GM12878 (cell line): ENCODE data around the gene NIPAL1. TPM values are rescaled to one million over a fixed set of nuclear protein-coding genes. Genes with fewer than 3 reads are reported as not detected.

ENCODE experiments used
- ATAC-seq: fragments of 200-7000 bp; cut with Tn5 transposase; 3 replicates; pipeline ENCODE4 v1.9.1; 2020; ENCODE audit warnings: mild to moderate bottlenecking, moderate library complexity
- BruUV-seq: library from RNA; stranded (reverse); fragments of 400-500 nt; replicated peaks from 2 replicates; lab custom pipeline; 2021; lab: Mats Ljungman, UMichigan
- CTCF ChIA-PET: fragments of 300-600 bp; sonication (Branson Sonifier 250); formaldehyde crosslinking; extraction: SDS; loops from one replicate; lab custom pipeline; 2021; ENCODE audit warnings: inconsistent platforms; lab: Yijun Ruan, JAX
- POLR2A ChIA-PET: fragments of 350-600 bp; formaldehyde crosslinking; extraction: SDS; loops from one replicate; lab custom pipeline; 2021; ENCODE audit warnings: inconsistent platforms; lab: Charles Lee
- RAD21 ChIA-PET: fragments of 300-600 bp; sonication (Branson Sonifier 250); formaldehyde crosslinking; loops from one replicate; lab custom pipeline; 2023; ENCODE audit warnings: antibody characterized with exemption; ENCODE audit not compliant: unreplicated experiment; lab: Charles Lee
- SMC1A ChIA-PET: fragments of 300-600 bp; sonication (Branson Sonifier 250); formaldehyde crosslinking; loops from one replicate; lab custom pipeline; 2023; ENCODE audit not compliant: unreplicated experiment, uncharacterized antibody; lab: Charles Lee
- DNase-seq: peaks from one replicate; pipeline ENCODE4 v3.0.0-alpha.2; 2011; ENCODE audit warnings: low read depth, low spot score
- FAIRE-seq: peaks from 3 replicates; lab custom pipeline; 2011; peaks lifted over from hg19 to GRCh38; lab: Jason Lieb, UNC
- H2AFZ ChIP-seq: 2 replicates; pipeline ENCODE4 v1.6.0; 2011; ENCODE audit warnings: low read depth, low read length, control low read depth; ENCODE audit not compliant: control insufficient read depth
- H3K27ac ChIP-seq: 2 replicates; pipeline ENCODE4 v1.5.1; 2011; ENCODE audit warnings: control low read depth; ENCODE audit not compliant: control insufficient read depth, insufficient read depth
- H3K27me3 ChIP-seq, 2 experiments: replicated peaks in 1 of 2; 2 replicates each; pipeline versions ENCODE4 v1.6.0 to v1.6.1; 2011; ENCODE audit warnings: low read length in 1 of 2; ENCODE audit not compliant: control insufficient read depth in 2 of 2, insufficient read depth in 2 of 2
- H3K36me3 ChIP-seq, 2 experiments: 2 replicates each; pipeline ENCODE4 v1.5.1; 2011; ENCODE audit warnings: low read length in 1 of 2; ENCODE audit not compliant: control insufficient read depth in 2 of 2, insufficient read depth in 2 of 2
- H3K4me1 ChIP-seq: 2 replicates; pipeline ENCODE4 v1.6.1; 2011; ENCODE audit warnings: mild to moderate bottlenecking, low read length, moderate library complexity, mixed read lengths; ENCODE audit not compliant: control insufficient read depth, insufficient read depth
- H3K4me2 ChIP-seq: 2 replicates; pipeline ENCODE4 v1.6.0; 2011; ENCODE audit warnings: control low read depth; ENCODE audit not compliant: control insufficient read depth, insufficient read depth
- H3K4me3 ChIP-seq: fragments of 200-600 bp; sonication (generic); 2 replicates; pipeline ENCODE4 v1.5.1; 2016
- H3K79me2 ChIP-seq: 2 replicates; pipeline ENCODE4 v1.6.0; 2011; ENCODE audit warnings: low read length; ENCODE audit not compliant: control insufficient read depth, insufficient read depth
- H3K9ac ChIP-seq: 2 replicates; pipeline ENCODE4 v1.8.0; 2011; ENCODE audit warnings: low read length, control low read depth, mixed read lengths; ENCODE audit not compliant: control insufficient read depth, insufficient read depth
- H3K9me3 ChIP-seq: replicated peaks from 3 replicates; pipeline ENCODE4 v1.5.1; 2011; ENCODE audit warnings: mild to moderate bottlenecking, low read length; ENCODE audit not compliant: control insufficient read depth, insufficient read depth
- H4K20me1 ChIP-seq: 2 replicates; pipeline ENCODE4 v1.6.0; 2011; ENCODE audit not compliant: control insufficient read depth, insufficient read depth
- CHD4 ChIP-seq: fragments of 200-600 bp; sonication (generic); IDR thresholded peaks from 2 replicates; pipeline ENCODE4 v1.6.1; 2016; ENCODE audit warnings: mild to moderate bottlenecking
- IRF4 ChIP-seq: IDR thresholded peaks from 2 replicates; pipeline ENCODE4 v1.6.1; 2011; ENCODE audit warnings: low read depth, low read length
- LARP7 ChIP-seq: fragments of 450-650 bp; IDR thresholded peaks from 2 replicates; pipeline ENCODE4 v1.6.1; 2017; ENCODE audit warnings: mild to moderate bottlenecking
- MEF2B ChIP-seq: fragments of 450-650 bp; IDR thresholded peaks from 2 replicates; pipeline ENCODE4 v1.6.1; 2018; ENCODE audit warnings: mild to moderate bottlenecking, moderate library complexity; ENCODE audit not compliant: partially characterized antibody, poor library complexity, severe bottlenecking
- NBN ChIP-seq: fragments of 450-650 bp; IDR thresholded peaks from 2 replicates; pipeline ENCODE4 v1.6.1; 2016
- NR2C1 ChIP-seq: fragments of 450-650 bp; IDR thresholded peaks from 2 replicates; pipeline ENCODE4 v1.6.1; 2017; ENCODE audit warnings: antibody characterized with exemption, mild to moderate bottlenecking, moderate library complexity
- NR2C2 ChIP-seq: IDR thresholded peaks from 2 replicates; pipeline ENCODE4 v1.6.1; 2011; ENCODE audit warnings: borderline replicate concordance, low read depth; ENCODE audit not compliant: control insufficient read depth, insufficient read length
- RAD21 ChIP-seq: IDR thresholded peaks from 2 replicates; pipeline ENCODE4 v1.6.1; 2011; ENCODE audit warnings: mild to moderate bottlenecking, low read depth, low read length, moderate library complexity; ENCODE audit not compliant: insufficient read depth
- SRF ChIP-seq, 2 experiments: IDR thresholded peaks; 2 replicates each; pipeline ENCODE4 v1.6.1; 2011; ENCODE audit warnings: low read depth in 2 of 2, low read length in 2 of 2, mild to moderate bottlenecking in 1 of 2, moderate library complexity in 1 of 2
- STAT3 ChIP-seq: IDR thresholded peaks from 2 replicates; pipeline ENCODE4 v1.6.1; 2011; ENCODE audit warnings: low read depth, low read length, improper control_type of control experiment
- TCF3 ChIP-seq: IDR thresholded peaks from 2 replicates; pipeline ENCODE4 v1.6.1; 2012; ENCODE audit warnings: low read depth, mild to moderate bottlenecking, low read length, borderline replicate concordance; ENCODE audit not compliant: insufficient read depth
- ZNF384 ChIP-seq: IDR thresholded peaks from 2 replicates; pipeline ENCODE4 v1.6.1; 2012; ENCODE audit warnings: low read depth, mild to moderate bottlenecking, low read length, improper control_type of control experiment, borderline replicate concordance
- WGBS: methylation state at CpG from one replicate; pipeline ENCODE4 v1.1.6; 2016; ENCODE audit warnings: low lambda C conversion rate; ENCODE audit not compliant: insufficient replicate concordance, insufficient coverage; ENCODE audit errors: missing lambda C conversion rate; 5-methylcytosine and 5-hydroxymethylcytosine counted together
- in situ Hi-C: fragments of 300-500 bp; cut with MboI; formaldehyde crosslinking; loops from 9 replicates; pipeline ENCODE4 v1.14.3; 2018; ENCODE audit warnings: mixed read lengths
- intact Hi-C: fragments of 100-400 bp; cut with micrococcal nuclease; formaldehyde crosslinking; loops from one replicate; pipeline ENCODE4 v1.14.2; 2022; ENCODE audit not compliant: unreplicated experiment
- polyA plus RNA-seq, 11 experiments: library from polyadenylated mRNA; depleted of rRNA in 4 of 11; unstranded in 6 of 11; stranded (reverse) in 5 of 11; fragments of >200 nt; fragmentation: Nextera tagmentation in 4 of 11; fragmentation: Illumina TruSeq in 1 of 11; extraction: Ambion mirVana in 4 of 11; extraction: Trizol in 1 of 11; gene quantifications; 1 replicate in 1 of 11; 2 replicates in 10 of 11; pipeline versions ENCODE4 v1.2.1 to v1.2.3, GENCODE V29; 2011 to 2016; ENCODE audit warnings: inconsistent platforms in 2 of 11, missing spikeins in 2 of 11, low read depth in 1 of 11
- total RNA-seq, 4 experiments: library from RNA; depleted of rRNA in 3 of 4; stranded (reverse); fragments of >200 nt in 3 of 4; fragmentation: Illumina TruSeq in 1 of 4; extraction: Trizol in 1 of 4; gene quantifications; 2 replicates each; pipeline versions ENCODE4 v1.2.1 to v1.2.3, GENCODE V29; 2013 to 2021
- TF ChIP-seq, protein P1 (sequence below): fragments of 150-350 bp; IDR thresholded peaks from 2 replicates; pipeline ENCODE4 v1.6.1; 2016; ENCODE audit warnings: low read depth, low read length

Gene NIPAL1
- total and polyA plus RNA-seq, 10 of the 15 experiments (the other 5 are each of a cell fraction or from before 2014, with no cell fraction given) = 0.46 to 9.7 (median 5.9) TPM

DNA sequence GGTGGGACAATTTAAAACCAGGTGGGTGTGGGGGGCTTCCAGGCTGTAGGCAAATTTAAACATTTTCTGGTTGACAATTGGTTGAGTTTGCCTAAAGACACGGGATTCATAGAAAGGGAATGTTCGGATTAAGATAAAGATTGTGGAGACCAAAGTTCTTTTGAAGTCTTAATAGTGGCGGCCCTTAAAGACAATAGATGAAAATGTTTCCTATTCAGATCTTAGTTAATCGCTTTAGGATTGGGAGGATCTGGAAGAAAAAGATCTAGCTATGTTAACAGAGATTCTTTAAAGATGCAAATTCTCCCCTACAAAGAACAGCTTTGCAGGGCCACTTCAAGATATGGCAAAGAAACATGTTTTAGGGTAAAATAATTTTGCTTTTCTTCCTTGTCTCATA lies 4.8 kb upstream of the NIPAL1 start:
- ATAC-seq (no peak), DNase-seq (no peak), FAIRE-seq (no peak)
- 59% methylated on average over 4 of the region's 4 CpGs for WGBS
- in situ Hi-C loops = no loop called here
- Histone ChIP-seq H3K27me3 (no peaks in the 10 kb centered on the region), H2AFZ (no peak overlapping the region), H3K9ac (no peak overlapping the region), H3K4me3 (no peak overlapping the region), H3K27ac (no peak overlapping the region), H4K20me1 (no peaks in the 10 kb centered on the region), H3K4me2 (no peak overlapping the region), H3K79me2 (no peaks in the 10 kb centered on the region), H3K4me1 (no peaks in the 10 kb centered on the region), H3K36me3 (no peaks in the 10 kb centered on the region), H3K9me3 (peaks cover 3% of the 10 kb centered on the region)
- RAD21 ChIA-PET = interaction anchor here (0.7 kb wide), 1 partner anchor 76 kb away, joined by 3 read pairs; no protein-coding TSS in a partner anchor
- CTCF ChIA-PET = interaction anchor here (0.5 to 1.2 kb wide), 4 partner anchors 13 to 112 kb away, joined by 3 to 5 read pairs (median 3); no protein-coding TSS in a partner anchor
- no peak for TF ChIP-seq LARP7
- no peak for TF ChIP-seq IRF4
- TF ChIP-seq STAT3 = no peak
- TF ChIP-seq CHD4 = no peak
- no peak for TF ChIP-seq SRF (IDR thresholded peaks at IDR 0.05; ENCODE audit: low read depth in 2 of 2, low read length in 2 of 2)
- no peak for TF ChIP-seq RAD21
- TF ChIP-seq, protein P1, sequence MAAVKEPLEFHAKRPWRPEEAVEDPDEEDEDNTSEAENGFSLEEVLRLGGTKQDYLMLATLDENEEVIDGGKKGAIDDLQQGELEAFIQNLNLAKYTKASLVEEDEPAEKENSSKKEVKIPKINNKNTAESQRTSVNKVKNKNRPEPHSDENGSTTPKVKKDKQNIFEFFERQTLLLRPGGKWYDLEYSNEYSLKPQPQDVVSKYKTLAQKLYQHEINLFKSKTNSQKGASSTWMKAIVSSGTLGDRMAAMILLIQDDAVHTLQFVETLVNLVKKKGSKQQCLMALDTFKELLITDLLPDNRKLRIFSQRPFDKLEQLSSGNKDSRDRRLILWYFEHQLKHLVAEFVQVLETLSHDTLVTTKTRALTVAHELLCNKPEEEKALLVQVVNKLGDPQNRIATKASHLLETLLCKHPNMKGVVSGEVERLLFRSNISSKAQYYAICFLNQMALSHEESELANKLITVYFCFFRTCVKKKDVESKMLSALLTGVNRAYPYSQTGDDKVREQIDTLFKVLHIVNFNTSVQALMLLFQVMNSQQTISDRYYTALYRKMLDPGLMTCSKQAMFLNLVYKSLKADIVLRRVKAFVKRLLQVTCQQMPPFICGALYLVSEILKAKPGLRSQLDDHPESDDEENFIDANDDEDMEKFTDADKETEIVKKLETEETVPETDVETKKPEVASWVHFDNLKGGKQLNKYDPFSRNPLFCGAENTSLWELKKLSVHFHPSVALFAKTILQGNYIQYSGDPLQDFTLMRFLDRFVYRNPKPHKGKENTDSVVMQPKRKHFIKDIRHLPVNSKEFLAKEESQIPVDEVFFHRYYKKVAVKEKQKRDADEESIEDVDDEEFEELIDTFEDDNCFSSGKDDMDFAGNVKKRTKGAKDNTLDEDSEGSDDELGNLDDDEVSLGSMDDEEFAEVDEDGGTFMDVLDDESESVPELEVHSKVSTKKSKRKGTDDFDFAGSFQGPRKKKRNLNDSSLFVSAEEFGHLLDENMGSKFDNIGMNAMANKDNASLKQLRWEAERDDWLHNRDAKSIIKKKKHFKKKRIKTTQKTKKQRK = no peak
- no peak for TF ChIP-seq ZNF384
- TF ChIP-seq NR2C1 = no peak
- TF ChIP-seq TCF3 = no peak
- no peak for TF ChIP-seq NR2C2
- TF ChIP-seq NBN = no peak
- no peak for TF ChIP-seq MEF2B
- SMC1A ChIA-PET = interaction anchor here (1.0 to 1.4 kb wide), 2 partner anchors 10 to 72 kb away, joined by 3 read pairs; no protein-coding TSS in a partner anchor
- intact Hi-C loops = no loop called here
- POLR2A ChIA-PET = no interaction called here
- no TSS peak for BruUV-seq
